ENCODE data around the gene IFNAR2. TPM values are rescaled to one million over a fixed set of nuclear protein-coding genes. Genes with fewer than 3 reads are reported as not detected.

The IFNAR2 gene
- total RNA-seq, result 1 to 10 TPM; 5.7 to 7.0 TPM

- Histone ChIP-seq H3K4me1 (replicated peaks) (no peaks in the 10 kb centered on the region), H3K36me3 (no peaks in the 10 kb centered on the region), H3K4me3 (peak within 1 kb of the TSS; percentile 96 to 99), H3K27ac (peak within 1 kb of the TSS; percentile 84 to 89), H3K27me3 (replicated peaks; ENCODE audit: insufficient read depth) (no peaks in the 10 kb centered on the region), H3K9me3 (no peaks in the 10 kb centered on the region)
- TF ChIP-seq POLR2A (IDR thresholded peaks at IDR 0.05) (peak; percentile 76), CTCF (IDR thresholded peaks at IDR 0.05) (no peak)
- under 1% methylated on average over 68 of the region's 95 CpGs for WGBS
- intact Hi-C loops (cut with DNase I), result no loop called here
- peak; percentile 63 for DNase-seq (ENCODE audit: low spot score)
Observed at GRCh38 chr21:33229784-33230544, at the start of gene IFNAR2. Gene IFNAR2, plus strand, starts transcription at chr21:33229938. Its CDS starts 11,985 bp downstream, at chr21:33241923.

GRCh38 chr21:33185852-33186251, 43.9 kb upstream of the IFNAR2 start:
- Histone ChIP-seq H3K36me3 (no peaks in the 10 kb centered on the region), H3K4me1 (replicated peaks) (no peaks in the 10 kb centered on the region), H3K27ac (no peak overlapping the region), H3K4me3 (no peak overlapping the region), H3K27me3 (replicated peaks; ENCODE audit: insufficient read depth) (no peaks in the 10 kb centered on the region), H3K9me3 (no peaks in the 10 kb centered on the region)
- 63% methylated on average over 6 of the region's 6 CpGs for WGBS
- no peak for DNase-seq (ENCODE audit: low spot score)
- TF ChIP-seq POLR2A (IDR thresholded peaks at IDR 0.05) (no peak), CTCF (IDR thresholded peaks at IDR 0.05) (no peak), POLR2AphosphoS5 (IDR thresholded peaks at IDR 0.05) (no peak)
- intact Hi-C loops (cut with DNase I), result no loop called here

- Histone ChIP-seq H3K27ac (no peak overlapping the region), H3K9me3 (no peaks in the 10 kb centered on the region), H3K27me3 (replicated peaks; ENCODE audit: insufficient read depth) (no peaks in the 10 kb centered on the region), H3K4me1 (replicated peaks) (no peaks in the 10 kb centered on the region), H3K36me3 (no peaks in the 10 kb centered on the region), H3K4me3 (no peak overlapping the region)
- 70% methylated on average over 4 of the region's 4 CpGs for WGBS
- intact Hi-C loops (cut with DNase I), result no loop called here
- no peak for DNase-seq (ENCODE audit: low spot score)
- TF ChIP-seq POLR2A (IDR thresholded peaks at IDR 0.05) (no peak), CTCF (IDR thresholded peaks at IDR 0.05) (no peak), POLR2AphosphoS5 (IDR thresholded peaks at IDR 0.05) (no peak)
Observed at GRCh38 chr21:33187276-33187675, 42.5 kb upstream of the IFNAR2 start.

GRCh38 chr21:33189237-33189636, 40.5 kb upstream of the IFNAR2 start:
- H3K27me3 ChIP-seq (replicated peaks; ENCODE audit: insufficient read depth), result no peaks in the 10 kb centered on the region
- no peaks in the 10 kb centered on the region for H3K4me1 ChIP-seq (replicated peaks)
- TF ChIP-seq POLR2A (IDR thresholded peaks at IDR 0.05), result no peak
- no peak for TF ChIP-seq POLR2AphosphoS5 (IDR thresholded peaks at IDR 0.05)
- no peak for TF ChIP-seq CTCF (IDR thresholded peaks at IDR 0.05)
- no peak for DNase-seq (ENCODE audit: low spot score)
- intact Hi-C loops (cut with DNase I), result no loop called here
- no peak overlapping the region for H3K4me3 ChIP-seq
- no peaks in the 10 kb centered on the region for H3K9me3 ChIP-seq
- 37% methylated on average over 4 of the region's 4 CpGs for WGBS
- no peak overlapping the region for H3K27ac ChIP-seq
- no peaks in the 10 kb centered on the region for H3K36me3 ChIP-seq

- DNase-seq (ENCODE audit: low spot score), result no peak
- no peaks in the 10 kb centered on the region for H3K36me3 ChIP-seq
- intact Hi-C loops (cut with DNase I), result loop anchor here (10.0 kb wide), 1 partner anchor 245 kb away; no protein-coding TSS in a partner anchor
- no peak overlapping the region for H3K27ac ChIP-seq
- TF ChIP-seq POLR2A (IDR thresholded peaks at IDR 0.05) (no peak), POLR2AphosphoS5 (IDR thresholded peaks at IDR 0.05) (no peak), CTCF (IDR thresholded peaks at IDR 0.05) (no peak)
- no peaks in the 10 kb centered on the region for H3K27me3 ChIP-seq (replicated peaks; ENCODE audit: insufficient read depth)
- H3K4me1 ChIP-seq (replicated peaks), result no peaks in the 10 kb centered on the region
- H3K4me3 ChIP-seq, result no peak overlapping the region
- WGBS, result 67% methylated on average over 3 of the region's 3 CpGs
- H3K9me3 ChIP-seq, result no peaks in the 10 kb centered on the region
Observed at GRCh38 chr21:33189824-33190223, 39.9 kb upstream of the IFNAR2 start.
